NCI-H1092 treated with DMSO at 0.1 percent for 48 hours (cell line): ENCODE results near the gene ERC2.
"Not testable (repeated sequence)": the region's sequence is repeated elsewhere in the genome, so short reads cannot be mapped to it uniquely, and the experiment has no call there.

Experiments used
- DNase-seq: peaks from one replicate; lab custom pipeline; 2025; lab: John Stamatoyannopoulos, UW

ERC2 gene

GRCh38 chr3:56309465-56309864, 158.8 kb downstream of the ERC2 start:
- DNase-seq = no peak

DNA sequence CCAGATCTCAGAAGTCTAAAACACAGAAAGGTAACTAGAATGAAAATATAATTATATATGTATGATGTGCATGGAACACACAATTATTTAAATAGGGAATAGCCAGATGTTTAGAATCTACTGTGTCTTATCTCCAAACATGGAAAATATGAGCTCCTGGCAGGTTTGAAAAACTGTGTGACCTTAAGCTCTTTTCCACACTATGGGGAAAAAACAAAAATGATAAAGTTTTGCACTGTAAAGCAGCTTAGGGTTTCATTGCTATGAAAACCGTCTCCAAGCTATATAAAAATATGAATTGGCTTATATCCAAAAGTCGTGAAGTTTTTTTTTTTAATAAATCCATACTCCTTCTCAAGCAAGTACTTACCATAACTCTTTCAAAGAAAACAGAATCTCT, 159.8 kb downstream of the ERC2 start:
- DNase-seq = no peak

DNA sequence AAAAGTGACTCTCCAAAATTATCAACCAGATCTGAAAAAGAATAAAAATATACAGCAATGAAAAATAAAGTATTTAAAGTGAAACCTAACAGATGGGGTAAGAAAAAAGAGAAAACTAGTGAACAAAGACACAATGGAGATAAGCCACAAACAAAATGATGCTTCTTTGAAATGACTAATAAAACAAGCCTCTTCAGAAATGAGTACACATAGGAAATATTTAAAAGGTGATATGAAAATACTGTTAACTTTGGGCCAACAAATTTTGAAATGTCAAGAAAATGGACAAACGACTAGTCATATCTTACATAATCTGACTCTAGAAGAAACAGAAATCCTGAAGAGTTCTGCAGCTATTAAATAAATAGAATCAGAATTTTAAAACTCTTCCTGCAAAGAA, 164.2 kb downstream of the ERC2 start:
- DNase-seq = no peak

DNA sequence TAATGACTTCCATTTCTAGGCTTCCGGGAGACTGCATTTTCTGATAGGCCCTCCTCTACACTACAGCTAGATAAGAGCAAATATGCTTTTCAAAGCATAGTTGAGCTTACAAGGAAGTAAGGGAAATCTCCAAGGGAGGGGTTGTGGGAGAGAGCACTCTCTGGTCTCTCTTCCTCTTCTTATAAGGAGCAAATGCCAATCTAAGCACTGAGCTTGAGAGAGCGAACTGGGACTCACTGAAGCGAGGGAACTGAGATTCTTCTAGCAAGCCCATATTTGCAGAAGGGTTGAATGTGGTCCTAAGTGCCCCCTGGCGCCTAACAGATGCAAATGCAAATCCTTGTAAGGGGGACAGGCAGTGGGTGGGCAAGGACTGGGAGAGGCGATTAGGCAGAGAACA, 164.8 kb downstream of the ERC2 start:
- DNase-seq = no peak

DNA sequence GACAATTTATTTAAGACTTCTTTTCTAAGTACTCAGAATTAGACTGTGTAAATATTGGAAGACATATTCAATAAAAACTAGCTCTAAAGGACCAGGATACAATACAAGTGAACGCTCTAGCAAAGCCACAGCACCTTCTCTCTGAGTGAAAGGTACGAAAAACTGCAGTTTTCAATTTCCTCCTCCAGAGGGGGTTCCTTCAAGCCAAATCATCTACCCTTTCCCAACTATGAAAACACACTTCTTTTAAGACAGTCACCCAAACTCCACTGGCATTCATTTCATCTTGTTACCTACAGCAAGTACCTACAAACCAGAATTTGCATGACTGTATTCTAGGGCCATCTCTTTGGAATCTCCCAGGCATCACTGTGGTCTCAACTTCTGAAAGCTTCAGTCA, 165.8 kb downstream of the ERC2 start:
- no peak for DNase-seq

GRCh38 chr3:56297281-56297840, 170.9 kb downstream of the ERC2 start:
- no peak for DNase-seq

DNA sequence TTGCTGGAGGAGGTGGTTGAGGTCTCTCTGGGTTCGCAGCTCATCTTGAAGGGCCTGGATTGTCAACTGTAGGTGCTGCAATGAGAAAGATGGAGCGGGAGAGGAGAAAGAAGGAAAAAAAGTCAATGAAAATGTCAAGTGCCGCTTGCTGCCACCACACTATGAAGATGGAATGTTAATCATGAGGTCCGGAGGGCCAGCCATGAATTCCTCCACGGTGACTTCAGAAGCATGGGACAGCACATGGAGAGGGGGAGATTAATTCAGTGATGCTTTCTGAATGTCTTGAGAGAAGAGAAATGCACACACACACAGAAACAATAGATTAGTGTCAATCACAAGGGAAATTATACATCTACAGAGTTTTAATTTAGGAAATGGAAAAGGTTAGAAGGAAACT, 171.9 kb downstream of the ERC2 start:
- no peak for DNase-seq

DNA sequence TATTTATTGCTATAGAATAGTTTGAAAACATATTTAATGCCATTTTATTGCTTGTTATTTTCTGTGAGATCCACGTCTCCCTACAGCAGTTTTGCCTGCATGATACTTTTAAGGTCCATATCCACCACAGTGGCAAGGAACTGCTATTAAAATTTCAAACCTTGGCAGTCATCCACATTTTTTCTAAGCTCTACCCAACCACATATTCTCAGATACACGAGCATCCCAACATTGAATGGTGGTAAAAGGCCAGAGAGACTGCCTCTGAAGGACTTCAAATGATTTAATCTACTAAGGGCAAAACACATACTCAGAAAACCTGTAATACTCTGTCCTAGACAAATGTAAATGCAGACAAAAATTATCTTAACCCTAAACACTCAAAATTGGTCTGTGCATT, 173.1 kb downstream of the ERC2 start:
- DNase-seq = no peak

DNA sequence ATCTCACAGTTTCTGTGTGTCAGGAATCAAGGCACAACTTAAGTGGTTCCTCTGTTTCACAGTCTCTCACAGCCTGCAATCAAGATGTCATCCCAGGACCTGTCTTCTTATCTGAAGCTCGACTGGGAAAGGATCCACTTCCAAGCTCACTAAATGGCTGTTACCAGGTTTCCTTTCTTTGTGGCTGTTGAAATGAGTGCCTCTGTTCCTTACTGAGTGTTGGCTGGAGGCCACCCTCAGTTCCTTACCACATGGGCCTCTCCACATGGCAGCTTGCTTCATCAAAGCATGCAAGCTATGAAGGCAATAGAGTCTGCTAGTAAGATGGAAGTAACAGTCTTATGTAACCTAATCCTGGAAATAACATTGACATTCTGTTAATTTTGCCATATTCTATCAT, 174.0 kb downstream of the ERC2 start:
- no peak for DNase-seq

- DNase-seq = no peak
Measured at GRCh38 chr3:56291953-56292352, 176.3 kb downstream of the ERC2 start.

GRCh38 chr3:56291244-56291680, 177.0 kb downstream of the ERC2 start:
- DNase-seq = no peak

DNA sequence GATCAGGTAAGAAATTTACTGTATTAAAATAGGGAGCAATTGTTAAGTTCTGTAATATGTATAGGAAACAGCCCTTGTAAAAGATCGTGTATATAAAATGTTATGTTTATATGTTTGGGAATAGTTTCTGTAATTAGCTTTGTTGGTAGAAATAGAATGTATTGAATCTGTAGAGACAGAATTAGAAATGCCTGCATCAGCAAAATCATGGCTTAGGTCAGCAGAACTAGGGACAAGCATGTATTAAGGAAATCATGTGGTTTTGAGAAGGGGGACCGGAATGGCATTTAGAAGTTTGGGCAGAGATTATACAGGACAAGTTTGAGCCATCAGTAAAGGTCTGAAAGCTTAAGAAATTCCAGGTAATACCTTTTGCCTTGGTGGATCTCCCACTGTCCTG, 177.9 kb downstream of the ERC2 start:
- no peak for DNase-seq

DNA sequence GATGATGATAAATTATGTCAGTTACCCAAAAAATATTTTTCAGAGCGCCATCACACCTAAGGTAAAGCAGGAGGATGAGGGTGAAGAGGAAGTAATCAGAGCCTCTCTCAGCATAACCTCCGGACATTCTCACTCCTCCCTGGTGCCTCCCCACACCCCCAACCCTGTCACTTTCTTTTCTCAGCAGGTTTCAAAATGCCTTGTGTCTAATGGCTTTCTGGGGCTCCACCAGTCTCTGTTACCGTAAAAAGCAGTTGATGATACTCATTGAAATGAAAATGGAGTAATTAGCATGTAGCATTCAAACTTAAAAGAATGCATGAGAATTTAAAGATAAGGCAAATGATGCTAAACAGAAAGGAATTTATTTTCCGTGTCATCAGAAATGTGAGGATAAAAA, 180.0 kb downstream of the ERC2 start:
- no peak for DNase-seq

DNA sequence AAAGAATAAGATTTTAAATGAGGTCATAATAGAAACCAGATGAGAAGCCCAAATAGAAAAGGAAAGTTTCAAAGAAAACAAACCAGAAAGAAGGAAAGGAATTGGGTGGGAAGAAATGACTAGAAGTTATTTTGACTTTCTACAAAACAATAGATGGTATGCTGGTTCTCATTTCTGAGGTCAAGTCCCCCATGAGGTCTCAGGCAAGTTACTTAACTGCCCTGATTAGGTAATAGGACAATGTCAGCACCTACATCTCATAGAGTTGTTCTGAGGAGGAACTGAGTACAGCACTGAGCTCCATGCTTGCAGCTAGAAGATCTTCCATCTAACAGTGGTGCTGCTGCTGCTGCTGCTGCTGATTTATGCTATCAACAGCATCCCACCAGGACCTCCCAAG, 185.9 kb downstream of the ERC2 start:
- no peak for DNase-seq

GRCh38 chr3:56277236-56277635, 191.0 kb downstream of the ERC2 start:
- no peak for DNase-seq

DNA sequence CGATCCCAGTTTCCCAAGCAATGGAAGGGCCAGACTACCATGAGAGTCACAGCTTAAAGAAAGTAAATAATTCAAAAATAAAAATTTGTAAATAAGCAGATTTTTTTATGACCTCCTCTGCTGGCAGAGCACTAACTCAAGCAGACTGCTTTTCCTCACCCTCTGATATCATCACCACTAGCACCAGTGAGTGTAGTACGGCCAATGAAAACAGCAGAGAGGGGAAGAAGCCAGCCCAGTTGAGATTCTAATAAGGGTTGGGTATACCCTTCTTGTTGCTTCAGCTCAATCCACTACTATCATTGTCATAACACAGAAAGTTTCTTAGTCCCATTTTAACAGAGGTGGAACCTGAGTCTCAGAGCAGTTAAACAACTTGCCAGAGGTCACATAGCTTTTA, 193.1 kb downstream of the ERC2 start:
- DNase-seq = no peak

DNA sequence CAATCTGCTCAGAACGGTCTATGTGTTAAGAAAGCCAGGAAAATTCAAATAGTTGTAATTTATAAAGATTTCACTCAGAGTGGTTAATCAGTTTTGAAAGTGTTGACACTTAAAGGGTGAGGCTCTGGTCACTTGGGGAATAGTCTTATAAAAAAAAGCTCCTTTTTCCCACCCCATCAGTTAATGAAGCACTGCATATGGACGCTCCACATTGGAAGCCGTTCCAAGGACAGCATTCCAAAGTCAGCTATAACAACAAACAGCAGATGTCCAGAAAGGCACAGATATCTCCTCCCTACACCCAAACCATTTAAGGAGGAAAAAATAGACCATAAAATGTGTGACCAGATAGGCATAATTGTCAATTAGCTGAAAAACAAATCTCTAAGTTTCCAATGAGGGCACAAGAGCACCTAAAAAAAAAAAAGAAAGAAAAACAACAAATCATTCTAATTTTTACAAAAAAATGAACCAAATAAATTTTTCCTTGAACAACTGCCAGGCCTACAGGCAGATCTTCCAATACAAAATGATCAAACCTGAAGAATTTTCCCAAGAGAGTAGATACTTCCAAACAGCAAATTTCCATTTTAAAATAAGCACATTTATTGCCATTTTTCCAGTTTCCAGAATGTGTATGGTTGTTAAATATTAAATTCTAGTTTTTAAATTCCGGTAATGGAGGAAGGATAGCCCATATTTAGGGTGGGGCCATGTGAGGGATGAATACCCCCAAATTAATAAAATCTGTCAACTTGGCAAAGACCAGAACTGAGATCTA, 198.3 kb downstream of the ERC2 start:
- no peak for DNase-seq

- no peak for DNase-seq
Measured at GRCh38 chr3:56268616-56269383, 199.5 kb downstream of the ERC2 start.

DNA sequence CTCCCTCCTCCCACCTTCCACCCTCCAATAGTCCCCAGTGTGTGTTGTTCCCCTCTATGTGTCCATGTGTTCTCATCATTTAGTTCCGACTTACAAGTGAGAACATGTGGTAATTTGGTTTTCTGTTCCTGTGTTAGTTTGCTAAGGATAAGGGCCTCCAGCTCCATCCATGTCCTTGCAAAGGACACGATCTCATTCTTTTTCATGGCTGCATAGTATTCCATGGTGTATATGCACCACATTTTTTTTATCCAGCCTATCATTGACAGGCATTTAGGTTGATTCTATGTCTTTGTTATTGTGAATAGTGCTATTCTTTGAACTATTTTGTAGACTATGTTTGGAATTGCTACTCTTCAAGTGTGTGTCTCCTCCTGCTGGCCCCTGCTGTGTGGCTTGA, 206.4 kb downstream of the ERC2 start:
- DNase-seq = not testable (repeated sequence)

- DNase-seq = no peak
Measured at GRCh38 chr3:56260262-56260661, 208.0 kb downstream of the ERC2 start.

- DNase-seq = no peak
Measured at GRCh38 chr3:56257826-56258225, 210.4 kb downstream of the ERC2 start.

DNA sequence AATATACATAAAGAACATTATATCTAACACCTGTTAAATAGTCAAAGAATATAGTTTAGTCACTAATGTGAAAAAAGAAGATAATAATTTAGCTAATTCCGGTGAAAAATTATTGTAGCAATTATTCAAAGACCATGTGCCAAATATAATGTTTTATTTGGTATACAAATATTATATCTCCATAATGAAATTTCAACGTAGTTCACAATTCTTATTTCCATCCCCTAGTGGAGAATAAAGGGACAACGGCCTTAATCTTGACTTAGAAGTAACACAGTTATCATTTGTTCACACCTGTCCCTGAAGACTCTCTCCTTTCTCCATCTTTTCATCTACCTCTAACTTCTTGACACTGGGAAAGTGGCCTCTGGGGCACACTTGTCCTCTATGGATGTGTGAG, 213.4 kb downstream of the ERC2 start:
- no peak for DNase-seq

DNA sequence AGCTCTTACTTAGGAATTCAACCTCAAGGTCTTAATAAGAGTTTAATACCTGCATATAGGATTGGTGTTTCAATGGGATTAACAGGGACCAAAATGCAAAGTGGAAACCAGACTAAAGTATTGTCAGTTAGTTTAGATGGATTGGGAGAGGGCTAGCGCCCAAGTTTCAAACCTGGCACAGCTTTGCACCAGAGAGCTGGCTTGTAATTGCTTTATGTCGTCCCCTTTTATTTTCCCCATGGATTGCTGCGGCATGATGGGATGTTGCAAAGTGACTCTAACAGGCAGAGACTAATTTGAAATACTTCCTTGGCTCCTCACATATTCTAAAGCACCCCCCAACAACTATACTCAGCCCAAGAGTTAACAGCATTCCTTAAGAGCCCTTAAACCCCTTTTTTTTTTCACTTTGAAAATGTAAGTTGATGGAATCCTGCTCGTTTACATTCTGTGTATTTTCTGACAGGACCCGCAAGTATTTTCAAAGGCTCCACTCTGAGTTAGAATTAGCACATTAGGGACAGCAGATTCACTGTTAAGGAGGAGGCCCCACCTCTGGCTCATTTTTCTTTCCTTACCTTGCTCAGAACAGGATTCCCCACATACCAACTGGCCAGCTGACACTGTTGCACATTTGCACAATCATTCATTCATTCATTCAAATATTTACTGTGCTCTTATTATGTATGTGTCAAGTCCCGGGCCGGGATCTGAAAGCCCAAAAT, 214.2 kb downstream of the ERC2 start:
- no peak for DNase-seq
